HCT116 (cell line): ENCODE results near the gene AP1G1.

Source experiments
- EZH2 ChIP-seq: fragments of 200-600 bp; sonication (generic); IDR thresholded peaks from 2 replicates; pipeline ENCODE4 v1.6.1; 2017; ENCODE audit warnings: antibody characterized with exemption, mixed run types
- FOSL1 ChIP-seq: IDR thresholded peaks from 2 replicates; pipeline ENCODE4 v1.6.1; 2012; ENCODE audit warnings: low read depth
- JUND ChIP-seq: IDR thresholded peaks from 2 replicates; pipeline ENCODE4 v1.6.1; 2012
- POLR2A ChIP-seq: IDR thresholded peaks from 2 replicates; pipeline ENCODE4 v1.7.0; 2011; ENCODE audit warnings: borderline replicate concordance; ENCODE audit not compliant: insufficient read depth, insufficient read length; ENCODE audit errors: extremely low read depth
- POLR2AphosphoS5 ChIP-seq: IDR thresholded peaks from 2 replicates; pipeline ENCODE4 v1.6.1; 2011; ENCODE audit warnings: mild to moderate bottlenecking, low read depth, low read length, moderate library complexity
- SIN3A ChIP-seq: IDR thresholded peaks from 2 replicates; pipeline ENCODE4 v1.6.1; 2012; ENCODE audit warnings: low read depth
- SP1 ChIP-seq: IDR thresholded peaks from 2 replicates; pipeline ENCODE4 v1.6.1; 2012; ENCODE audit warnings: low read depth
- YY1 ChIP-seq: IDR thresholded peaks from 2 replicates; pipeline ENCODE4 v1.6.1; 2011; ENCODE audit warnings: low read length, low read depth, moderate library complexity, mild to moderate bottlenecking; ENCODE audit not compliant: insufficient replicate concordance; ENCODE audit errors: extremely low read depth
- ZFX ChIP-seq: fragments of 450-650 bp; IDR thresholded peaks from 2 replicates; pipeline ENCODE4 v1.6.1; 2017
- TF ChIP-seq, protein P1 (sequence below), 3 experiments: fragments of 200-600 bp in 1 of 3; sonication (generic) in 1 of 3; IDR thresholded peaks in 2 of 3; conservative IDR thresholded peaks in 1 of 3; 2 replicates each; pipeline ENCODE4 v1.5.1; 2012 to 2017; ENCODE audit warnings: low read depth in 2 of 3, low read length in 2 of 3, antibody characterized with exemption in 1 of 3, borderline replicate concordance in 1 of 3, control low read depth in 1 of 3, mild to moderate bottlenecking in 1 of 3, mixed read lengths in 1 of 3, mixed run types in 1 of 3, moderate library complexity in 1 of 3; ENCODE audit not compliant: insufficient read depth in 1 of 3
- TF ChIP-seq, protein P2 (sequence below): IDR thresholded peaks from 2 replicates; pipeline ENCODE4 v1.6.1; 2012
- TF ChIP-seq, protein P3 (sequence below): IDR thresholded peaks from 2 replicates; pipeline ENCODE4 v1.6.1; 2012; ENCODE audit warnings: low read depth

DNA sequence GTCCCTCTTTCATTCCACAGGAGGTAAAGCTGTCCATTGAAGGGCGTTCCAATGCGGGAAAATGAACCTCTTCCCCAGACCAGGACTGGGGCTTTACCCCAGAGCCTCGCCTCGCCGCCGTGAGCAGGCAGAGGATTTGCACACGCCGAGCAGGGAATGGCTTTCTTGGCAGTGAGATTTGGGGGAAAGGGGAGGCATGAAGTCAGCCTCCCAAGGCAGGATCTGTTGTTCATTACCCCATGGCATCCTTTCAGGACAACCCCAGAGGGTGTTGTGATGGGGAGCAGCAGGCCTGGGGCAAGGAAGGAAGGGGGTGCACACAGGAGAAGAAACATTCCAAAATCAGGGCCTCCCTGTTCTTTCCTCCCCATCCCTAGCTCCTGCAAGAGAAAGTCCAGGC is 43.1 kb upstream of the AP1G1 start:
- TF ChIP-seq POLR2A: no peak
- TF ChIP-seq, protein P1, sequence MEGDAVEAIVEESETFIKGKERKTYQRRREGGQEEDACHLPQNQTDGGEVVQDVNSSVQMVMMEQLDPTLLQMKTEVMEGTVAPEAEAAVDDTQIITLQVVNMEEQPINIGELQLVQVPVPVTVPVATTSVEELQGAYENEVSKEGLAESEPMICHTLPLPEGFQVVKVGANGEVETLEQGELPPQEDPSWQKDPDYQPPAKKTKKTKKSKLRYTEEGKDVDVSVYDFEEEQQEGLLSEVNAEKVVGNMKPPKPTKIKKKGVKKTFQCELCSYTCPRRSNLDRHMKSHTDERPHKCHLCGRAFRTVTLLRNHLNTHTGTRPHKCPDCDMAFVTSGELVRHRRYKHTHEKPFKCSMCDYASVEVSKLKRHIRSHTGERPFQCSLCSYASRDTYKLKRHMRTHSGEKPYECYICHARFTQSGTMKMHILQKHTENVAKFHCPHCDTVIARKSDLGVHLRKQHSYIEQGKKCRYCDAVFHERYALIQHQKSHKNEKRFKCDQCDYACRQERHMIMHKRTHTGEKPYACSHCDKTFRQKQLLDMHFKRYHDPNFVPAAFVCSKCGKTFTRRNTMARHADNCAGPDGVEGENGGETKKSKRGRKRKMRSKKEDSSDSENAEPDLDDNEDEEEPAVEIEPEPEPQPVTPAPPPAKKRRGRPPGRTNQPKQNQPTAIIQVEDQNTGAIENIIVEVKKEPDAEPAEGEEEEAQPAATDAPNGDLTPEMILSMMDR (IDR thresholded peaks at IDR 0.05 in 2 of 3, conservative IDR thresholded peaks at IDR 0.05 in 1 of 3; ENCODE audit: borderline replicate concordance in 1 of 3, insufficient read depth in 1 of 3, low read depth in 2 of 3, low read length in 2 of 3): no peak
- TF ChIP-seq, protein P2, sequence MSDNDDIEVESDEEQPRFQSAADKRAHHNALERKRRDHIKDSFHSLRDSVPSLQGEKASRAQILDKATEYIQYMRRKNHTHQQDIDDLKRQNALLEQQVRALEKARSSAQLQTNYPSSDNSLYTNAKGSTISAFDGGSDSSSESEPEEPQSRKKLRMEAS: no peak
- TF ChIP-seq JUND: no peak
- TF ChIP-seq POLR2AphosphoS5: no peak
- no peak for TF ChIP-seq EZH2
- TF ChIP-seq ZFX: no peak
- TF ChIP-seq YY1: no peak
- TF ChIP-seq SP1: no peak
- TF ChIP-seq, protein P3, sequence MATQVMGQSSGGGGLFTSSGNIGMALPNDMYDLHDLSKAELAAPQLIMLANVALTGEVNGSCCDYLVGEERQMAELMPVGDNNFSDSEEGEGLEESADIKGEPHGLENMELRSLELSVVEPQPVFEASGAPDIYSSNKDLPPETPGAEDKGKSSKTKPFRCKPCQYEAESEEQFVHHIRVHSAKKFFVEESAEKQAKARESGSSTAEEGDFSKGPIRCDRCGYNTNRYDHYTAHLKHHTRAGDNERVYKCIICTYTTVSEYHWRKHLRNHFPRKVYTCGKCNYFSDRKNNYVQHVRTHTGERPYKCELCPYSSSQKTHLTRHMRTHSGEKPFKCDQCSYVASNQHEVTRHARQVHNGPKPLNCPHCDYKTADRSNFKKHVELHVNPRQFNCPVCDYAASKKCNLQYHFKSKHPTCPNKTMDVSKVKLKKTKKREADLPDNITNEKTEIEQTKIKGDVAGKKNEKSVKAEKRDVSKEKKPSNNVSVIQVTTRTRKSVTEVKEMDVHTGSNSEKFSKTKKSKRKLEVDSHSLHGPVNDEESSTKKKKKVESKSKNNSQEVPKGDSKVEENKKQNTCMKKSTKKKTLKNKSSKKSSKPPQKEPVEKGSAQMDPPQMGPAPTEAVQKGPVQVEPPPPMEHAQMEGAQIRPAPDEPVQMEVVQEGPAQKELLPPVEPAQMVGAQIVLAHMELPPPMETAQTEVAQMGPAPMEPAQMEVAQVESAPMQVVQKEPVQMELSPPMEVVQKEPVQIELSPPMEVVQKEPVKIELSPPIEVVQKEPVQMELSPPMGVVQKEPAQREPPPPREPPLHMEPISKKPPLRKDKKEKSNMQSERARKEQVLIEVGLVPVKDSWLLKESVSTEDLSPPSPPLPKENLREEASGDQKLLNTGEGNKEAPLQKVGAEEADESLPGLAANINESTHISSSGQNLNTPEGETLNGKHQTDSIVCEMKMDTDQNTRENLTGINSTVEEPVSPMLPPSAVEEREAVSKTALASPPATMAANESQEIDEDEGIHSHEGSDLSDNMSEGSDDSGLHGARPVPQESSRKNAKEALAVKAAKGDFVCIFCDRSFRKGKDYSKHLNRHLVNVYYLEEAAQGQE: no peak
- no peak for TF ChIP-seq FOSL1
- TF ChIP-seq SIN3A: no peak
